CD4-positive, CD25-positive, alpha-beta regulatory T cell (primary cell): ENCODE measurements around the gene CLEC4G. TPM values are rescaled to one million over a fixed set of nuclear protein-coding genes. Genes with fewer than 3 reads are reported as not detected.

Source experiments
- ATAC-seq, 2 donors: fragments of 150-1000 bp; cut with Tn5 transposase; one replicate each; pipeline ENCODE4 v1.10.0; 2021; ENCODE audit warnings: low read depth in 2 of 2, moderate number of reproducible peaks in 2 of 2, moderate library complexity in 1 of 2
- DNase-seq, 3 donors: peaks; one replicate each; pipeline versions ENCODE4 v3.0.0 to v3.0.0-alpha.2; 2012 to 2022; ENCODE audit warnings: mixed read lengths in 1 of 3
- H3K27ac ChIP-seq: one replicate; pipeline ENCODE4 v1.7.0; 2013; ENCODE audit warnings: mild to moderate bottlenecking, low read length; ENCODE audit not compliant: insufficient read depth, poor library complexity, severe bottlenecking
- H3K27me3 ChIP-seq: one replicate; pipeline ENCODE4 v1.7.0; 2013; ENCODE audit warnings: low read length; ENCODE audit not compliant: control insufficient read depth, insufficient read depth
- H3K36me3 ChIP-seq: one replicate; pipeline ENCODE4 v1.7.0; 2013; ENCODE audit warnings: mild to moderate bottlenecking, low read length, moderate library complexity; ENCODE audit not compliant: control insufficient read depth, insufficient read depth
- H3K4me1 ChIP-seq: 2 replicates; pipeline ENCODE4 v1.7.0; 2013; ENCODE audit warnings: mild to moderate bottlenecking, low read length; ENCODE audit not compliant: insufficient read depth, control insufficient read depth, poor library complexity, severe bottlenecking
- H3K4me3 ChIP-seq: one replicate; pipeline ENCODE4 v1.7.0; 2013; ENCODE audit warnings: low read depth, mild to moderate bottlenecking, low read length, moderate library complexity
- H3K9me3 ChIP-seq, 2 experiments: 1 replicate in 1 of 2; 2 replicates in 1 of 2; pipeline ENCODE4 v1.7.0; 2013; ENCODE audit warnings: low read length in 2 of 2, mild to moderate bottlenecking in 1 of 2, moderate library complexity in 1 of 2; ENCODE audit not compliant: control insufficient read depth in 2 of 2
- H3K27ac Mint-ChIP-seq, 3 donors: one replicate each; pipeline ENCODE4 v1.8.0; 2020 to 2022; ENCODE audit warnings: mild to moderate bottlenecking in 3 of 3, mixed read lengths in 3 of 3, moderate library complexity in 2 of 3
- H3K27me3 Mint-ChIP-seq: one replicate; pipeline ENCODE4 v1.8.0; 2022; ENCODE audit warnings: mild to moderate bottlenecking, mixed read lengths
- H3K36me3 Mint-ChIP-seq: one replicate; pipeline ENCODE4 v1.8.0; 2020; ENCODE audit warnings: mixed read lengths
- H3K4me1 Mint-ChIP-seq, 4 donors: one replicate each; pipeline ENCODE4 v1.8.0; 2020 to 2022; ENCODE audit warnings: mixed read lengths in 4 of 4, mild to moderate bottlenecking in 1 of 4
- H3K4me3 Mint-ChIP-seq, 4 donors: one replicate each; pipeline ENCODE4 v1.8.0; 2020 to 2022; ENCODE audit warnings: mild to moderate bottlenecking in 4 of 4, mixed read lengths in 4 of 4, moderate library complexity in 3 of 4
- H3K9me3 Mint-ChIP-seq, 7 donors: one replicate each; pipeline ENCODE4 v1.8.0; 2020 to 2022; ENCODE audit warnings: mixed read lengths in 7 of 7, mild to moderate bottlenecking in 3 of 7, moderate library complexity in 2 of 7
- polyA plus RNA-seq, 4 donors: library from polyadenylated mRNA; unstranded; fragments of 300-500 nt; fragmentation: Illumina TruSeq; gene quantifications; one replicate each; pipeline ENCODE4 v1.2.3, GENCODE V29; 2021
- total RNA-seq: library from RNA; stranded (reverse); gene quantifications from one replicate; pipeline ENCODE4 v1.2.3, GENCODE V29; 2022

The CLEC4G gene
- total and polyA plus RNA-seq, 5 donors from 2014 or later, result not detected

DNA sequence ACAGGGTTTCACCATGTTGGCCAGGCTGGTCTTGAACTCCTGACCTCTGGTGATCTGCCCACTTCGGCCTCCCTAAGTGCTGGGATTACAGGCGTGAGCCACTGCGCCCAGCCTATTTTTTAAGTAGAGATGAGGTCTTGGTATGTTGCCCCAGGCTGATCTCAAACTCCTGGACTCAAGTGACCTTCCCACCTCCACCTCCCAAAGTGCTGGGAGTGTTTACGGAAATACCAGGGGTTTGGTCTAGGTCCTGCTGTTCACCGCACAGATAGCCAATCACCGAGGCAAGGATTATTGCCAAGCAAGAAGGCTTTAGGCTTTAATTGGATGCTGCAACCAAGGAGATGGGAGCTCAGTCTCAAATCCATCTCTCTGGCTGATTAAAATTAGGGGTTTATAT lies 11.6 kb downstream of the CLEC4G start:
- no peaks in the 10 kb centered on the region for H3K27me3 ChIP-seq
- Mint-ChIP-seq H3K27me3 (no peaks in the 10 kb centered on the region), H3K4me3 (no peak overlapping the region), H3K27ac (no peak overlapping the region), H3K9me3 (peaks cover 0 to 7% (median 3%) of the 10 kb centered on the region in 7 donors), H3K36me3 (no peaks in the 10 kb centered on the region), H3K4me1 (peaks cover 0 to 10% (median 2%) of the 10 kb centered on the region in 4 donors)
- H3K4me3 ChIP-seq, result no peak overlapping the region
- H3K36me3 ChIP-seq, result no peaks in the 10 kb centered on the region
- no peak for ATAC-seq
- no peak overlapping the region for H3K27ac ChIP-seq
- H3K4me1 ChIP-seq, result no peaks in the 10 kb centered on the region
- DNase-seq, result no peak
- H3K9me3 ChIP-seq, result peaks cover 0 to 3% of the 10 kb centered on the region in 2 experiments

- Mint-ChIP-seq H3K4me3 (peak overlapping the region in 1 of 4 donors; percentile 29), H3K9me3 (peaks cover 0 to 5% (median 3%) of the 10 kb centered on the region in 7 donors), H3K4me1 (peaks cover 0 to 10% (median 4%) of the 10 kb centered on the region in 4 donors)
Observed at GRCh38 chr19:7718668-7719067, 13.2 kb downstream of the CLEC4G start.

DNA sequence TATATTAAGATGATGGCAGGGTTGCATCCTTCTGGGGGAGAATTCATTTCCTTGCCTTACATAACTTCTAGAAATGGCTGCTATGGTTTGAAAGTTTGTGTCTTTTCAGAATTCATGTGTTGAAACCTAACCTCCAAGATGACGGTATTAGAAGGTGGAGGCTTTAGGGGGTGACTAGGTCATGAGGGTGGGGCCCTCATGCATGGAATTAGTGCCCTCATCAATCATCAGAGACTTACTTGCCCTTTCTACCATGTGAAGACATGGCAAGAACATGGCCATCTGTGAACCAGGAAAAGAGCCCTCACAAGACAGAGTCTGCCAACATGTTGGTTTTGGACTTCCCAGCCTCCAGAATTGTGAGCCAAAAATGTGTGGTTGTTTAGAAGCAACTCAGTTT lies 15.1 kb downstream of the CLEC4G start:
- H3K27me3 Mint-ChIP-seq, result no peaks in the 10 kb centered on the region
- H3K4me3 Mint-ChIP-seq, result no peak overlapping the region
- Histone ChIP-seq H3K4me1 (no peaks in the 10 kb centered on the region), H3K27ac (no peak overlapping the region), H3K36me3 (no peaks in the 10 kb centered on the region), H3K4me3 (no peak overlapping the region), H3K27me3 (no peaks in the 10 kb centered on the region), H3K9me3 (peaks cover 0 to 3% of the 10 kb centered on the region in 2 experiments)
- ATAC-seq (no peak), DNase-seq (no peak)
- no peak overlapping the region for H3K27ac Mint-ChIP-seq
- H3K9me3 Mint-ChIP-seq, result peaks cover 0 to 5% (median 3%) of the 10 kb centered on the region in 7 donors
- H3K4me1 Mint-ChIP-seq, result peaks cover 0 to 10% (median 4%) of the 10 kb centered on the region in 4 donors
- H3K36me3 Mint-ChIP-seq, result no peaks in the 10 kb centered on the region

More at GRCh38 chr19:7718668-7719067, 13.2 kb downstream of the CLEC4G start:
- DNase-seq (no peak), ATAC-seq (peak in 1 of 2 donors; percentile 34)
- no peaks in the 10 kb centered on the region for H3K27me3 ChIP-seq
- H3K36me3 ChIP-seq, result no peaks in the 10 kb centered on the region
- Mint-ChIP-seq H3K36me3 (no peaks in the 10 kb centered on the region), H3K27me3 (no peaks in the 10 kb centered on the region), H3K27ac (peak overlapping the region in 2 of 3 donors; percentile 9 to 54)
- H3K4me3 ChIP-seq, result no peak overlapping the region
- H3K27ac ChIP-seq, result no peak overlapping the region
- H3K9me3 ChIP-seq, result peaks cover 0 to 3% of the 10 kb centered on the region in 2 experiments
- H3K4me1 ChIP-seq, result no peaks in the 10 kb centered on the region

DNA sequence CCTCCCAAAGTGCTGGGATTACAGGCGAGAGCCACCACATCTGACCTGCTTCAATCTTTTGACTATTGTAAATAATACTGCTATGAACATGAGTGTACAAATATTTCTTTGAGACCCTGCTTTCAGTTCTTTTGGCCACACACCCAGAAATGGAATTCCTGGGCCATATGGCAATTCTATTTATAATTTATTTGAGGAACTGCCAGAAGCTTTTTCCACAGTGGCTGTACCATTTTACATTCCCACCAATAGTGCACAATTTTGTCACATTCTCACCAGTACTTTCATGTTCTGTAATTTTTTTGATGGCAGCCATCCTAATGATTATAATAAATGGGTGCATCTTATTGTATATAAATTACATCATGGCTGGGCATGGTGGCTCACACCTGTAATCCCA lies 16.2 kb downstream of the CLEC4G start:
- Histone ChIP-seq H3K27ac (no peak overlapping the region), H3K4me3 (no peak overlapping the region)
- peak overlapping the region in 1 of 4 donors; percentile 81 for H3K4me3 Mint-ChIP-seq

DNA sequence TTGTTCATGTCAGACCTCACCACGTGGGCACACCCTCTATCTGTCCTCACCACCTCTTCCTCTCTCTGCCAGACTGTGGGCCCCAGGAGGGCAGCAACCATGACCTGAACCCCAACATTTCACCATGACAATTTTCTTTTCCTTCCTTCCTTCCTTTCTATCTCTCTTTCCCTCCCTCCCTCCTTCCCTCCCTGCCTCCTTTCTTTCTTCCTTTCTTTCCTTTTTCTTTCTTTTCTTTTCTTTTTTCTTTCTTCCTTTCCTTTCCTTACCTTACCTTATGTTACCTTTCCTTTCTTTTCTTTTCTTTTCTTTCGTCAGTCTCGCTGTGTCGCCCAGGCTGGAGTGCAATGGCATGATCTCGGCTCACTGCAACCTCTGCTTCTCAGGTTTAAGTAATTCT lies 21.3 kb downstream of the CLEC4G start:
- Mint-ChIP-seq H3K27ac (peak overlapping the region; percentile 43 to 74 (median 69)), H3K4me1 (peaks cover 10 to 40% (median 17%) of the 10 kb centered on the region in 4 donors), H3K36me3 (no peaks in the 10 kb centered on the region), H3K27me3 (no peaks in the 10 kb centered on the region), H3K4me3 (no peak overlapping the region), H3K9me3 (no peaks in the 10 kb centered on the region)
- no peaks in the 10 kb centered on the region for H3K36me3 ChIP-seq
- H3K4me3 ChIP-seq, result no peak overlapping the region
- DNase-seq, result no peak
- no peaks in the 10 kb centered on the region for H3K9me3 ChIP-seq
- no peaks in the 10 kb centered on the region for H3K27me3 ChIP-seq
- H3K27ac ChIP-seq, result no peak overlapping the region
- peaks cover 23% of the 10 kb centered on the region for H3K4me1 ChIP-seq
- ATAC-seq, result no peak

More for the DNA sequence above, 16.2 kb downstream of the CLEC4G start:
- Mint-ChIP-seq H3K36me3 (no peaks in the 10 kb centered on the region), H3K27me3 (no peaks in the 10 kb centered on the region), H3K27ac (no peak overlapping the region), H3K9me3 (peaks cover 0 to 5% (median 3%) of the 10 kb centered on the region in 7 donors), H3K4me1 (peaks cover 0 to 10% (median 5%) of the 10 kb centered on the region in 4 donors)
- no peak for ATAC-seq
- Histone ChIP-seq H3K27me3 (no peaks in the 10 kb centered on the region), H3K36me3 (no peaks in the 10 kb centered on the region), H3K9me3 (peaks cover 0 to 3% of the 10 kb centered on the region in 2 experiments), H3K4me1 (no peaks in the 10 kb centered on the region)
- DNase-seq, result no peak

DNA sequence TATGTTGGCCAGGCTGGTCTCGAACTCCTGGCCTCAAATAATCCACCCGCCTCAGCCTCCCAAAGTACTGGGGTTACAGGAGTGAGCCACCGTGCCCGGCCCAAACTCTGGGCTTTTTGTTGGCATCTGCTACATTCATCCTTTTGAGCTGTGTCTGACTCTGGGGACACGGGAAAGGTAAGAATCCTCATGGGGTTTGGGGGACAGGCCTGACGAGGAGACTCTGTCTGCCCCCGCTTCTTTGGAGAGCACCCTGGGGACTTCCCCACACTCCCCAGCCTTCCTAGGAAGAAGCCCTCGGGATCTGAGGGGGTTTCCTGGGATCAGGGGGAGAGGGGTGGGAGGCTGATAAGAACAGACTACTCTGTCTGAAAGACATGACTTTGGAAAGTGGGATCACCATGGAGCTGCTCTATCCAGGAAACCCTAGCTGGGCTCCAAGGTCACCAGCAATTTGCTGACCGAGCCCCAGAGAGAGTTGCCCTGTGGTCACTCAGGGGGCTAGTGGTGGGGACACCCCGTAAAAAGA lies 21.9 kb downstream of the CLEC4G start:
- Mint-ChIP-seq H3K4me3 (peak overlapping the region in 1 of 4 donors; percentile 38), H3K4me1 (peaks cover 13 to 47% (median 21%) of the 10 kb centered on the region in 4 donors), H3K27ac (peak overlapping the region in 2 of 3 donors; percentile 51 to 74), H3K27me3 (no peaks in the 10 kb centered on the region), H3K9me3 (no peaks in the 10 kb centered on the region), H3K36me3 (no peaks in the 10 kb centered on the region)
- peaks cover 29% of the 10 kb centered on the region for H3K4me1 ChIP-seq
- no peak overlapping the region for H3K4me3 ChIP-seq
- ATAC-seq (no peak), DNase-seq (no peak)
- H3K36me3 ChIP-seq, result no peaks in the 10 kb centered on the region
- no peaks in the 10 kb centered on the region for H3K27me3 ChIP-seq
- no peaks in the 10 kb centered on the region for H3K9me3 ChIP-seq
- H3K27ac ChIP-seq, result no peak overlapping the region

GRCh38 chr19:7706955-7707456 lies 24.9 kb downstream of the CLEC4G start:
- peak in 1 of 3 donors; percentile 22 for DNase-seq
- peak overlapping the region; percentile 98 to 99 (median 99) for H3K27ac Mint-ChIP-seq
- H3K27ac ChIP-seq, result peak overlapping the region; percentile 88
- peak overlapping the region; percentile 79 to 91 (median 86) for H3K4me3 Mint-ChIP-seq
- no peaks in the 10 kb centered on the region for H3K36me3 Mint-ChIP-seq
- no peaks in the 10 kb centered on the region for H3K9me3 Mint-ChIP-seq
- no peaks in the 10 kb centered on the region for H3K27me3 Mint-ChIP-seq
- H3K27me3 ChIP-seq, result no peaks in the 10 kb centered on the region
- peaks cover 38% of the 10 kb centered on the region for H3K4me1 ChIP-seq
- no peak for ATAC-seq
- H3K36me3 ChIP-seq, result no peaks in the 10 kb centered on the region
- H3K4me1 Mint-ChIP-seq, result peaks cover 13 to 62% (median 27%) of the 10 kb centered on the region in 4 donors
- H3K9me3 ChIP-seq, result no peaks in the 10 kb centered on the region
- no peak overlapping the region for H3K4me3 ChIP-seq
